Measurements from ENCODE around the gene RFX2.
"Not testable (repeated sequence)": the region's sequence is repeated elsewhere in the genome, so short reads cannot be mapped to it uniquely, and the experiment has no call there.

The RFX2 gene

GRCh38 chr19:6007866-6008265 is 102.4 kb downstream of the RFX2 start:
- no peak for DNase-seq

- no peak for DNase-seq
Measured at GRCh38 chr19:6006896-6007295, 103.4 kb downstream of the RFX2 start.

GRCh38 chr19:6006070-6006446 is 104.2 kb downstream of the RFX2 start:
- not testable (repeated sequence) for DNase-seq

- DNase-seq = no peak
Measured at GRCh38 chr19:6005321-6006069, 104.8 kb downstream of the RFX2 start.

- no peak for DNase-seq
Measured at GRCh38 chr19:6003976-6004375, 106.3 kb downstream of the RFX2 start.

- no peak for DNase-seq
Measured at GRCh38 chr19:6002591-6002990, 107.7 kb downstream of the RFX2 start.

GRCh38 chr19:6000228-6000847 is 110.0 kb downstream of the RFX2 start:
- no peak for DNase-seq

GRCh38 chr19:5999693-6000092 is 110.6 kb downstream of the RFX2 start:
- no peak for DNase-seq

- peak; percentile 13 for DNase-seq
Measured at GRCh38 chr19:5997371-5997770, 112.9 kb downstream of the RFX2 start.

- DNase-seq = no peak
Measured at GRCh38 chr19:5996623-5997320, 113.5 kb downstream of the RFX2 start.

- no peak for DNase-seq
Measured at GRCh38 chr19:5996102-5996501, 114.2 kb downstream of the RFX2 start.

GRCh38 chr19:5995606-5996005 is 114.7 kb downstream of the RFX2 start:
- DNase-seq = no peak

GRCh38 chr19:5994405-5995165 is 115.7 kb downstream of the RFX2 start:
- DNase-seq = no peak

GRCh38 chr19:5993648-5994358 is 116.5 kb downstream of the RFX2 start:
- no peak for DNase-seq

- no peak for DNase-seq
Measured at GRCh38 chr19:5993201-5993600, 117.1 kb downstream of the RFX2 start.

GRCh38 chr19:5992756-5993155 is 117.5 kb downstream of the RFX2 start:
- DNase-seq = no peak

GRCh38 chr19:5991244-5991838 is 119.0 kb downstream of the RFX2 start:
- DNase-seq = no peak

GRCh38 chr19:5990289-5990797 is 120.0 kb downstream of the RFX2 start:
- peak; percentile 49 for DNase-seq

- no peak for DNase-seq
Measured at GRCh38 chr19:5989388-5990074, 120.8 kb downstream of the RFX2 start.

GRCh38 chr19:5988517-5989387 is 121.5 kb downstream of the RFX2 start:
- peak; percentile 51 for DNase-seq
